Neural progenitor cell (in vitro differentiated cells): Measurements from ENCODE around the gene SMARCAD1. TPM values are rescaled to one million over a fixed set of nuclear protein-coding genes. Genes with fewer than 3 reads are reported as not detected.

Experiments used
- DNase-seq: peaks from one replicate; pipeline ENCODE4 v3.0.0-alpha.2; 2016; ENCODE audit warnings: low spot score
- H2AFZ ChIP-seq: fragments of 200-600 bp; sonication (generic); replicated peaks from 2 replicates; pipeline ENCODE4 v1.6.1; 2016; ENCODE audit warnings: antibody characterized with exemption
- H3F3A ChIP-seq: fragments of 200-600 bp; sonication (generic); 2 replicates; pipeline ENCODE4 v1.6.1; 2016; ENCODE audit warnings: antibody characterized with exemption, low read depth
- H3K27ac ChIP-seq: fragments of 200-600 bp; sonication (generic); 2 replicates; pipeline ENCODE4 v1.5.1; 2016; ENCODE audit warnings: mild to moderate bottlenecking
- H3K27me3 ChIP-seq: fragments of 200-600 bp; sonication (generic); 2 replicates; pipeline ENCODE4 v1.6.1; 2016; ENCODE audit warnings: mild to moderate bottlenecking, moderate library complexity
- H3K36me3 ChIP-seq: fragments of 200-600 bp; sonication (generic); 2 replicates; pipeline ENCODE4 v1.5.1; 2016
- H3K4me1 ChIP-seq: fragments of 200-600 bp; sonication (generic); 2 replicates; pipeline ENCODE4 v1.6.1; 2016; ENCODE audit warnings: mixed run types
- H3K4me2 ChIP-seq: fragments of 200-600 bp; sonication (generic); 2 replicates; pipeline ENCODE4 v1.6.1; 2016
- H3K4me3 ChIP-seq: fragments of 200-600 bp; sonication (generic); 2 replicates; pipeline ENCODE4 v1.5.1; 2016
- H3K79me2 ChIP-seq: fragments of 200-600 bp; sonication (generic); 2 replicates; pipeline ENCODE4 v1.6.1; 2016; ENCODE audit warnings: low read depth
- H3K9ac ChIP-seq: fragments of 200-600 bp; sonication (generic); 2 replicates; pipeline ENCODE4 v1.6.1; 2016
- H3K9me3 ChIP-seq: fragments of 200-600 bp; sonication (generic); 2 replicates; pipeline ENCODE4 v1.5.1; 2016; ENCODE audit warnings: low read depth
- H4K20me1 ChIP-seq: fragments of 200-600 bp; sonication (generic); 2 replicates; pipeline ENCODE4 v1.6.1; 2016; ENCODE audit warnings: low read depth
- H3K27ac Mint-ChIP-seq: 3 replicates; pipeline ENCODE4 v1.8.0; 2021; ENCODE audit warnings: mixed read lengths
- H3K27me3 Mint-ChIP-seq: 2 replicates; pipeline ENCODE4 v1.8.0; 2022; ENCODE audit warnings: low read depth, mild to moderate bottlenecking, inconsistent platforms, moderate library complexity, mixed read lengths; ENCODE audit not compliant: insufficient read depth
- H3K36me3 Mint-ChIP-seq: 3 replicates; pipeline ENCODE4 v1.8.0; 2021; ENCODE audit warnings: mixed read lengths
- H3K4me1 Mint-ChIP-seq: 3 replicates; pipeline ENCODE4 v1.8.0; 2021; ENCODE audit warnings: mixed read lengths
- H3K4me3 Mint-ChIP-seq: 3 replicates; pipeline ENCODE4 v1.8.0; 2021; ENCODE audit warnings: mild to moderate bottlenecking, moderate library complexity, mixed read lengths
- H3K9me3 Mint-ChIP-seq: 3 replicates; pipeline ENCODE4 v1.8.0; 2020; ENCODE audit warnings: mixed read lengths
- EZH2 ChIP-seq: fragments of 200-600 bp; sonication (generic); IDR thresholded peaks from 2 replicates; pipeline ENCODE4 v1.6.1; 2017; ENCODE audit warnings: antibody characterized with exemption, mild to moderate bottlenecking, moderate library complexity
- EZH2phosphoT487 ChIP-seq: fragments of 200-600 bp; sonication (generic); IDR thresholded peaks from 2 replicates; pipeline ENCODE4 v1.6.1; 2017; ENCODE audit warnings: antibody characterized with exemption
- total RNA-seq: library from RNA; depleted of rRNA; stranded (reverse); fragments of >200 nt; gene quantifications from 2 replicates; pipeline ENCODE4 v1.2.3, GENCODE V29; 2015; ENCODE audit warnings: low replicate concordance
- TF ChIP-seq, protein P1 (sequence below): fragments of 200-600 bp; sonication (generic); IDR thresholded peaks from 2 replicates; pipeline ENCODE4 v1.5.1; 2017; ENCODE audit warnings: antibody characterized with exemption, mild to moderate bottlenecking

The SMARCAD1 gene
- total RNA-seq, 1 donor from 2014 or later = 115 TPM

- H3F3A ChIP-seq = no peaks in the 10 kb centered on the region
- no peak overlapping the region for H3K4me2 ChIP-seq
- H3K4me1 ChIP-seq = no peaks in the 10 kb centered on the region
- Mint-ChIP-seq H3K9me3 (no peaks in the 10 kb centered on the region), H3K27ac (no peak overlapping the region), H3K4me3 (no peak overlapping the region), H3K4me1 (no peaks in the 10 kb centered on the region), H3K27me3 (no peaks in the 10 kb centered on the region), H3K36me3 (peaks cover 32% of the 10 kb centered on the region)
- H3K4me3 ChIP-seq = no peak overlapping the region
- H2AFZ ChIP-seq = no peak overlapping the region
- no peaks in the 10 kb centered on the region for H3K27me3 ChIP-seq
- no peak overlapping the region for H3K27ac ChIP-seq
- peaks cover 99% of the 10 kb centered on the region for H3K79me2 ChIP-seq
- peaks cover 12% of the 10 kb centered on the region for H3K36me3 ChIP-seq
- H4K20me1 ChIP-seq = peaks cover 23% of the 10 kb centered on the region
- H3K9me3 ChIP-seq = no peaks in the 10 kb centered on the region
- TF ChIP-seq EZH2phosphoT487 (no peak), EZH2 (no peak)
- TF ChIP-seq, protein P1, sequence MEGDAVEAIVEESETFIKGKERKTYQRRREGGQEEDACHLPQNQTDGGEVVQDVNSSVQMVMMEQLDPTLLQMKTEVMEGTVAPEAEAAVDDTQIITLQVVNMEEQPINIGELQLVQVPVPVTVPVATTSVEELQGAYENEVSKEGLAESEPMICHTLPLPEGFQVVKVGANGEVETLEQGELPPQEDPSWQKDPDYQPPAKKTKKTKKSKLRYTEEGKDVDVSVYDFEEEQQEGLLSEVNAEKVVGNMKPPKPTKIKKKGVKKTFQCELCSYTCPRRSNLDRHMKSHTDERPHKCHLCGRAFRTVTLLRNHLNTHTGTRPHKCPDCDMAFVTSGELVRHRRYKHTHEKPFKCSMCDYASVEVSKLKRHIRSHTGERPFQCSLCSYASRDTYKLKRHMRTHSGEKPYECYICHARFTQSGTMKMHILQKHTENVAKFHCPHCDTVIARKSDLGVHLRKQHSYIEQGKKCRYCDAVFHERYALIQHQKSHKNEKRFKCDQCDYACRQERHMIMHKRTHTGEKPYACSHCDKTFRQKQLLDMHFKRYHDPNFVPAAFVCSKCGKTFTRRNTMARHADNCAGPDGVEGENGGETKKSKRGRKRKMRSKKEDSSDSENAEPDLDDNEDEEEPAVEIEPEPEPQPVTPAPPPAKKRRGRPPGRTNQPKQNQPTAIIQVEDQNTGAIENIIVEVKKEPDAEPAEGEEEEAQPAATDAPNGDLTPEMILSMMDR = no peak
- no peak for DNase-seq
- no peak overlapping the region for H3K9ac ChIP-seq
These were observed 17.8 kb downstream of the SMARCAD1 start for GRCh38 chr4:94225449-94225848.

GRCh38 chr4:94226763-94227162, 19.1 kb downstream of the SMARCAD1 start:
- Histone ChIP-seq H3K79me2 (peaks cover 99% of the 10 kb centered on the region), H3K9me3 (no peaks in the 10 kb centered on the region), H3F3A (no peaks in the 10 kb centered on the region), H3K4me2 (no peak overlapping the region), H3K27me3 (no peaks in the 10 kb centered on the region), H3K9ac (no peak overlapping the region), H2AFZ (no peak overlapping the region), H3K27ac (no peak overlapping the region), H3K4me3 (no peak overlapping the region), H3K4me1 (no peaks in the 10 kb centered on the region), H3K36me3 (no peaks in the 10 kb centered on the region), H4K20me1 (peaks cover 23% of the 10 kb centered on the region)
- Mint-ChIP-seq H3K9me3 (no peaks in the 10 kb centered on the region), H3K27ac (no peak overlapping the region), H3K36me3 (peaks cover 28% of the 10 kb centered on the region), H3K4me3 (no peak overlapping the region), H3K27me3 (no peaks in the 10 kb centered on the region), H3K4me1 (no peaks in the 10 kb centered on the region)
- DNase-seq = no peak
- TF ChIP-seq EZH2 (no peak), EZH2phosphoT487 (no peak)
- TF ChIP-seq, protein P1 = no peak

DNA sequence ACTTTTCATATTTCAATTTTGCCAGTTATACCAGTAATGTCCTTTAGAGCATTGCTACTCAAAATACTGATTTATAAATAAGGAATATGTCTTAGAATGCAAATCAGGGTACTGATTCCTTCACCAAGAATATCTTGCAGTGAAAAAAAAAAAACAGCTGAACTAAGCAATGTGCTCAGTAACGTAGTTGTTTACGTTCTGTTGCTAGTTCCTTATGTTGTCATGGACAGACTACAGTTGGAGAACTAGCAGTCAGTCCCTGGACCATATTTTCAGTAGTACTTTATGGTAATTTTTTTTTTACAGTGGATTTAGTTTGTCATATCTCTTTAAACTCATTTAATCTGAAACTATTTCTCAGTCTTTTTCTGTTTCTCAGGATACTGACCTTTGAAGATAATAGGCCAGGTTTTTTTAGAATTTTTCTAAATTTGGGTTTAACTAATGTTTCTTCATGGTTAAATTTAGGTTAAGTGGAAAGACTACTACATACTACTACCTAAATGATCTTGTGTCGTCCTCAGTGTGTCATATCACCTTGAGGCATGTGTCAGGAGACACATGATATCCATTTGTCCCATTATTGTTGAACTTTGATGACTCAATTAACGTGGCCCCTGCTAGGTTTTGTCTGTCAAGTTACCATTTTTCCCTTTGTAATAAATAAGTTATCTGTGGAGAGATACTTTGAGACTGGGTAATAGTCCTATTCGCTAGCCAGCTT, 21.0 kb downstream of the SMARCAD1 start:
- H3F3A ChIP-seq = no peaks in the 10 kb centered on the region
- no peak overlapping the region for H3K9ac ChIP-seq
- peaks cover 25% of the 10 kb centered on the region for H3K36me3 Mint-ChIP-seq
- TF ChIP-seq EZH2phosphoT487 = no peak
- TF ChIP-seq EZH2 = no peak
- TF ChIP-seq, protein P1 = no peak
- peaks cover under 1% of the 10 kb centered on the region for H3K36me3 ChIP-seq
- H3K27me3 Mint-ChIP-seq = no peaks in the 10 kb centered on the region
- no peaks in the 10 kb centered on the region for H3K9me3 Mint-ChIP-seq
- no peak overlapping the region for H3K27ac ChIP-seq
- H3K9me3 ChIP-seq = no peaks in the 10 kb centered on the region
- H3K79me2 ChIP-seq = peaks cover 86% of the 10 kb centered on the region
- peaks cover 23% of the 10 kb centered on the region for H4K20me1 ChIP-seq
- no peak overlapping the region for H2AFZ ChIP-seq
- H3K4me3 Mint-ChIP-seq = no peak overlapping the region
- no peak overlapping the region for H3K27ac Mint-ChIP-seq
- H3K4me1 Mint-ChIP-seq = no peaks in the 10 kb centered on the region
- H3K4me1 ChIP-seq = no peaks in the 10 kb centered on the region
- H3K27me3 ChIP-seq = no peaks in the 10 kb centered on the region
- no peak overlapping the region for H3K4me3 ChIP-seq
- H3K4me2 ChIP-seq = no peak overlapping the region
- no peak for DNase-seq
